Brain pericyte (primary cell): Measurements from ENCODE around the gene NCKAP5.

Source experiments
- DNase-seq: peaks from one replicate; pipeline ENCODE4 v3.0.0-alpha.2; 2012; ENCODE audit warnings: low read depth, low spot score

Gene NCKAP5

DNA sequence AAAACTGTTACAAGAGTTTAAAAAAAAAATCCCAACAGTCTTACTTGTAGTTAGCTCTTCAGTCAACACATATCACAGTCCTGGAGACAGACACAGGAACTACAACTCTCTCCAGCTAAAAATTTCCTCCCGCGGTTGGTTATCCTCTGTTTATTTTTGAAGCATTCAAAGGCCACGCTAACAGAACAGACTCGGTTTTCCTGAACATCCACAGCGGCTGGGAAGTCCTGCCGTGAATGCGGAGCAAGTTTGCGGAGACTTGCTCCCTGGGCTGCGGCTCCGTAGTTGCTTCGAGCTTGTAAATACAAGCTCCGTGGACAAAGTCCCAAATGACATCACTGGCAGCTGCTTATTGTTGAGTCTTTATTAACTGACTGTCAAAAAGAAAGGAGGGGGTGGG, at the start of gene NCKAP5:
Gene NCKAP5 (minus strand): TSS at position 292 of the 400 bp plus-strand sequence. CDS start 50,937 bp downstream, outside the sequence.
- DNase-seq, result no peak

DNA sequence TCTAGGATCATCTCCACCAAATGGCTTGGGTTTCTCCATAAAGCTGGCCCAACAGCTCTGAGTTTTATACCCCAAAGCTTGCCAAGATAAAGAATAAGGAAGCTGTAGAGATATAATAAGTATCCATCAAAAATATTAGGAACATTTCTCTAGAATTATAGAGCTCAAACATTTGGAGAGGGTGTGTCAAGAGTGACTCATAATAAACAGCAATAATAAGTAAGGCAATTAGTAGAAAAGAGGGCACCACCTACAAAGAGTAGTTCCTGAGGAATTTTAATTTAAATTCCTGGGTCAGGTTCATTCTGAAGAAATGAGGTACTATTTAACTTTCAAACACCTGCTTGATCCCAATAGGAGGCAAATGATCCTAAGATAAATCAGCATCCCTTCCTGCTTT, 41.4 kb upstream of the NCKAP5 start:
- DNase-seq, result no peak

DNA sequence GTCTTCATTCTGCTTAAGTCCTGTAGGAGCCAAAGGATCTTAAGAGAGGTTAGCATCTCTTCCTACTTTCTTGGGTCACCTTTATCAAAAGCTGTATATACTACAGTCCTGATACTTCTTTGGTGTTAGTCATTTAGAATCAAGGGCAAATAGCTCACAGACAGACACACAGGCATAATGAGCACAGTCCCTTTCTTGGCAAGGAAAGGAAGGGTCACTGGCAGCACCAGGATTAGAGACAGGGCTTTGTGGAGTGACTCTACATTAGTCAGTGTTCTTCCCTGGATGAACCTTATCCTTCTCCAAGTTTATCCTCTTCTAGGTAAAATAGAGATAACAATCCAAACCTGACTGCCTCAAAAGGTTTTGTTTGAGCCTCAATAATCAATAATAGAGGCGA, 40.0 kb upstream of the NCKAP5 start:
- DNase-seq, result no peak

DNA sequence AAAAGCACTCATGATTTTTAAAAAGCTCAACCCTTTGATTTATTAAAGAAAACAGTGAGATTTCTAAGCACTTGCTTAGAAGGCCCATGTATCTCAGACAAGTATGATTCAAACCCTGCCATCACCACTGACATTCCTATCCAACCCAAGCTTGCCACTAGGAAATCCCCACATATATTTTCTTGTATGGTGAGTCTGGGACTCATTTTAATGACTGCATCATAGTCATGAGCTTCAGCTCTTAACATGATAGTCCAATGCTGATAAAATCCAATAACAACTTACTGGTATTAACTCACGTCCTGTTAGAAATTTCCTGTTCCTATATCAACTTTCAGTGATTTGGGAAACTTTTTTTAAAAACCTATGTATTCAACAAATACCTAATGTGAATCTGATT, 39.4 kb upstream of the NCKAP5 start:
- no peak for DNase-seq

DNA sequence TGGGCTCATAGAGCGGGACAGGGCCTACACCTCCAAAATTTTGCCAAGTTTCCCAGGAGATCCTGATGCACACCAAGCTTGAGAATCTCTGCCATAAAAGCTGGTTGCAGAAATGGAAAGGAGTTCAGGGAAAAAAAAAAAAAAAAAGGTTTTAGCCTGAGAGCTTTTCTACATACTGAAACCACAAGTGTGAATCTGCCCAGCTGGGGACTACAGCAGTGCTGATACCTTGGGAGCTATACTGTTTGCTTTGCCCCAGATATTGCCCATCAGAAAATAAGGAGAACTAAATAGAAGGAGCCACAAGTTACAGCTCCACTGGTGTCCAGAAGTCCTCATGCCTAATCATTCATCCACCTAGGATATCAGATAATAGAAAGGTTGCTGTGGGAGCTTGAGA, 38.4 kb upstream of the NCKAP5 start:
- DNase-seq, result no peak

DNA sequence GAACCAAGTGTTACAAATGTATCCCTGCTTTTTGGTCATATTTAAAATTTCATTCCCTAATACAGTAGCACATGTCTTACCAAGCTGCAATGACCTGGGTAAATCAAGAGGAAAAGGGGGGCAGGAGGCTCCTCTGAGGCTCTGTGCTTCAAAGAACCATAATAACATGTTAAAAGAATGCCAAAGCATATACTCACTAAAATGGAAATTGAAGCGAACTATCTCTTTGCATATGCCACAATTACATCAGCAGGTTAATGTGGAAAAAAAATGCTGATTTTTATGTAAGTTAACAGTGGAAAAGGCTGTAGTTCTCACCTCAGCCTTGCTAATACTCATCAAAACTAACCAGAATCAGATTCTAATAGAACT, 37.5 kb upstream of the NCKAP5 start:
- DNase-seq, result no peak

DNA sequence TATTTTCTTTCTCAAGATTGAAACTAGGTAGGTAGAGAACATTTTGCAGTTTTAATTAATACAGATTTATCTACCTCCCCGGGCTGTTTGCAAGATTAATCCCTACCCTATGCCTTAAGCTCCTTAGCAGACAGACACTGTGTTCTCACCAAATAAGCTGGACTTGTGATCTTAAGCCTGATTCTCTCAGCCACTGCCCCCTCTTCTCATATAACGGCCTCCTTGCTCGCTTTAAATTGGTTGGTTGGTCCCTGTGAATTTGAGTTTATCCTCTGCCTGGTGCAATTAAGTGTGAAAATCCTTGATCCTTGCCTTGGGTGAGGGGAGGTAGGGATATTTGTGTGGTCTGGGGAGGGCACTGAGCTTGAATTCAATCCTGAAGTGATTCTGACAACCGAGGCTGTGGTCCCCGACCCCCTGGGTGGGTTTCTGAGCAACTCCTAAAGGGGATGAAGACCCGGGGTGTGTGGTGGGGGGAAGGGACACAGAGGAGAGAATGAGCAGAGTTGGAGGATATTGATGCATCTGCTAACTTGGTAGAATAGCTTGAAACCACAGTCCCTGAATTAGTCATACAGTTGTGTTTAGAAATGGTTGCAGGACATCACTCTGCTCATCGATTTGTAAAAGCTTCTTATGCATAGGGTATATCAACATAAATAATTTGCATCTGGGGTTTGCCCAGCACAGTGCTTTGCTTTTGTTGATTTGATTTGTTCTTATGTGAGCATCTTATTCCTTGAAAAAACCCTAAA, 36.9 kb upstream of the NCKAP5 start:
- DNase-seq, result no peak

DNA sequence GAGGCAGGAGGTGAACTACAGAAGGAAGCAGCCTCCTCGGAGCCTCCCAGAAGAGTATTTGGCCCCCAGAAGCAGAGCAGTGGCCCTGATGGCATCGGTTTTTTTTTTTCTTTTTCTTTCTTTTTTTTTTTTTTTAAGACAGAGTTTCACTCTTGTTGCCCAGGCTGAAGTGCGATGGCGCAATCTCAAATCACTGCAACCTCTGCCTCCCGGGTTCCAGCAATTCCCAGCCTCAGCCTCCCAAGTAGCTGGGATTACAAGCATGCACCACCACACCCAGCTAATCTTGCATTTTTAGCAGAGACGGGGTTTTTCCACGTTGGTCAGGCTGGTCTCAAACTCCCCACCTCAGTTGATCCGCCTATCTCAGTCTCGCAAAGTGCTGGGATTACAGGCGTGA, 34.8 kb upstream of the NCKAP5 start:
- no peak for DNase-seq

DNA sequence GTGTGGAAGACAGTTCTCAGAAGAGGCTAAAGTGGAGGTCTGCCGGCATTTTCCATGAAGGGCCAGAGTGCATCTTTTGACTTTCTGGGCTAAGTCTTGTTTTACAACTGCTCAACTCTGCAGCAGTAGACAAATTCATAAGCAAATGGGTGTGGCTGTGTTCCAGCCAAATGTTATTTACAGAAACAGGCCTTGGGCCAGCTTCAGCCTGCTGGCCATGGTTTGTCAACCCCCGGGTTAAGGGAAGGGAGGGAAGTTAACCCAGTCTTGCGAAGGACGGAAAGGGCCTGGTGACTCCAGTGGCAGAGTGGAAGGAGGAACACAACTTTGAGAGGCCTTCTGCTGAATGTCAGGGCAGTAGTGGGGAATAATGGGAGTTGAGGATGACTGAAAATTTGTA, 34.3 kb upstream of the NCKAP5 start:
- DNase-seq, result no peak

DNA sequence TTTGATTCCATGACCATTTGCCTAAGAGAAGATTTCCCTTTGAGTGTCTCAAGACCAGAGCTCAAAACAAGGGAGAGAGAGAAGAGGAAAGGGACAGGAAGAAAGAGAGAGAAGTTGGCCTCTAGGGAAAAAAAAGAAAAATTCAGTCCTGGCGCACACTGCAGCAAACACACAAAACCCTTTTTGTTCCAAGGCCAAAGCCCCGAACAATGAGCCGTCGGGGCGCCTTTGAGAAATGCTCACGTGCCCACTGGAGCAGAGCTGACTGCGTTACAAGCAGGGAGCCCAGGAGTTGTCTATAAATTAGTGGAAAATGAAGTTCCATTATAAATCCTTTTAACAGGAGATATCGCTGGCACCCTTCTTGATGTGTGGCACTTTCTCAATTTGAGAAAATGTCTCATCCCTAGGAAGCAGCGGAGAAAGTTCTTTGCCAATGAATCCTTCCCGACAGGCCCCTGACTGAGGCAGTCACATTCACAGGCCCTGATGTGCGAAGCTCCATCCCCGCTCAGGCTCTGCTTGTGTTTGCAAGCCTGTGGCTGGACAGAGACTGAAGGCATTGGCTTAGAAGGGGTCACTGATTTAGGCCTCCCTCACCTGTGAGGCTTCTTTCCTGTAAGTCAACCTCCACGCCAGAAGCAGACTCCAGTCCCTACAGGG, 32.1 kb upstream of the NCKAP5 start:
- no peak for DNase-seq

DNA sequence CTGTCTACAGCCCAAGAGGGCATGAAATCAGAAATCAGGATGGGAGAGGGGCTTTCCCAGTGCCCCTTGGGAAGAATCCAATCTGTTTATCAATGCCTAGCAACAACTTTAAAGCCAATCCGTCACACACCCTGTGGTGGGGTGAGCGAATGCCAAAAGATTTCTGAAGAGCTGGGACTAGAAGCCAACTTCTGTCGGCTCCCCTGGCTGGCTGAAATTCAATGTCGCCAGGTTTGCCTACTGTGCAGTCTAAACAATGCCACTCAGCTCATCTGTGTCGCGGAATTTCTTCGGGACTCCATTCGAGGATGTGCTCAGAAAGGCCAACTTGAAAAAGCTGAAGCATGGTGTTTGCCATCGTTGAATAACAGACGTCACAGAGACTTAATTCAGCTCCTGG, 31.5 kb upstream of the NCKAP5 start:
- no peak for DNase-seq

DNA sequence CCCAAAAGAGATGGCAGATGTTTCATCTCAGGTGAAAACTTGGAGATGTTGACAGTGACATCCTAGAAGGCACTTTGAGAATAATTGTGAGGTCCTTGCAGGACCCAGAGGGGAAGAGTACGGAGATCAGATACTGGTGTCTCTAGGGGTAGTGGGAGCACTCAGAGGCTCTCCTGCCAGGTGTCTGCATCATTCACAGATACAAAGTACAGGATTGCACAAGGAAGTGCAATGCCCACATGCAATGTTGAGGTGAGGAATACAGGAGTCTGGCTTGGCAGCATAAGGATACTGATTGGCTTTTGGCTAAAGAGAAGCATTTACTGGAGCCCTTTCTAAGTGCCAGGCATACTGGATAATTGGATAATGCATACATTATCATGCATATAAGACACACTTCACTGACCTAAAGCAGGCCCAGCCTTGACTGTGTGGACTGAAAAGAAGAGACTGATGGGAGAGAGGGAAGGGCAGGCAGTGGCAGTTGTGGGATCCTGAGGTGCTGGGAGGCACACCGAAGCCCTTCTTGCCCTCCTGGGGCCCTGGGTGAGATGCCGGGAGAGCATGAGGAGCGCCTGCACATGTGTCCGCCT, 31.0 kb upstream of the NCKAP5 start:
- no peak for DNase-seq

DNA sequence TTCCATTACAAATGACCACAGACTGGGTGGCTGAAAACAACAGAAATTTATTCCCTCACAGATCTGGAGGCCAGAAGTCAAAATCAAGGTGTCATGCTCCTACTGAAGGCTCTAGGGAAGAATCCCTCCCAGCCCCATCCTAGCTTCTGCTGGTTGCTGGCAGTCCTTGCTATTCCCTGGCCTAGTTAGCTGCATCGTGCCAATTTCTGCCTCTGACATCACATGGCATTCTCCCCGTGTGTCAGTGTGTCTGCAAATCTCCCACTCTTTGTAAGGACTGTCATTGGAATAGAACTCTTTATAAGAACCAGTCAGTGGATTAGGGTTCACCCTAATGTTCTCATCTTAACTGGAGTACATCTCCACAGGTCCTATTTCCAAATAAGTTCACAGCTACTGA, 30.5 kb upstream of the NCKAP5 start:
- DNase-seq, result no peak

DNA sequence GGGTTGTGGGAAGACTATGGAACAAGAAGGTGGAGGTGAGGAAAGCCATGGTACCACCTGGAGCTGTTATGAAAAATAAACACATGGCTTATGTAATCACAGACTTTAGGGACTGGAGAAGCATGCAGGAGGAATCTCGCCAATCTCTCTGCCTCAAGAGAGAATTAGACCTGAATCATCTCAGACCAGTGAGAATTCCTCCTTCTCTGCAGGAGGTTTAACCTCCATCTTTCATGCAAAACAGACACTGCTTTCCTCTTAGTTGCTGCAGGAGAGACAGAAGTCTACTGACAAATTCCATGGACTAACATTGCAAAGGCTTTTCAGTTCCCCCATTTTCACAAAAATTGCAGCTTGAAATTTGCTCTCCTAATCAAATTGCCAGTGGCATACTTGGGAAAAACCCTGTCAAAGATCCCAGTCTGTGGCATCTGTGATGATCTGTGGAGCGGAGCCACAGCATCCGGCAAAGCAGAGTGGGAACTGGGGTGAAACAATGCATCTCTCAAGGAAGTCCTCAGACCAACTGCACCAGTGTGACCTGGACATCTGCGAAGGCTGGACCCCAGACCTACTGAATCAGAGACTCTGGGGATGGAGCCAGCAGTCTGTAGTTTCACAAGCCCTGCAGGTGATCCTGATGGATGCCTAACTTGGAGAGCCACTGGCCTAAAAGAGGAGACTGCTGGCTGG, 28.6 kb upstream of the NCKAP5 start:
- DNase-seq, result no peak

DNA sequence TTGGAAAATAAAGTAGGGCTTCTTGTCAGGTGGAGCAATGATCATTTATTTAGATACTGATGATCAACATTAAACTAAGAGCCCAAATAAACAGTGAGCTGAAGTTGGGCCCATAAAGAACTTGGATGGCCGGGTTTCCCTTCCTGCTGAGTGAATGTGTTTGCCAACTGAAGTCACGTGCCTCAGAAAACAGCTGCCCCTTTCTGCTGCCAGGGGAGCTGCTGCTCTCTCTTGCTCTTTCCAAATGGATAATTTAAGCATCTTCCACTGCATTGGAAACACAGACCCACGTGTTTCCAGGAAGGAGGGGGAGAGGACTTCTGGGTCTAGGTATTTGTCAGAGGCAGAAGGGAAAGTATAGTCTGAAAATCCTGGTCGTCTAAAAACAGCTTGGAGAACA, 22.9 kb upstream of the NCKAP5 start:
- no peak for DNase-seq

DNA sequence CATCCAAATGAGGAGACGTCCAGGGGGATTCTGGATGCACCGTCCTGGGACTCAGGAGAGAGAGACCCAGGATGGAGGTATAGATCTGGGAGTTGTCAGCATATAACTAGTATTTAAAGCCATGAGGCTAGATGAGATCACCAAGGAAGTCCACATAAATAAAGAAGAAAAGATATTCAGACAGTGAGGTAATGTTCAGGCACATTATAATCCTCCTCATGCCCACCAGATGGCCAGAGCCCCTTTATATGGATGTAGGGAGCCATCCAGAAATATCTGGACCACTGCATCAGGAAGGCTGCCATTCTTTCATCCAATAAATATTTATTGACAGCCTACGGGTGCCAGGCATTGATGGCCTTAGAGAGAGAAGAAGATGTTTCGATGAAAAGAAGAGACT, 21.2 kb upstream of the NCKAP5 start:
- no peak for DNase-seq

DNA sequence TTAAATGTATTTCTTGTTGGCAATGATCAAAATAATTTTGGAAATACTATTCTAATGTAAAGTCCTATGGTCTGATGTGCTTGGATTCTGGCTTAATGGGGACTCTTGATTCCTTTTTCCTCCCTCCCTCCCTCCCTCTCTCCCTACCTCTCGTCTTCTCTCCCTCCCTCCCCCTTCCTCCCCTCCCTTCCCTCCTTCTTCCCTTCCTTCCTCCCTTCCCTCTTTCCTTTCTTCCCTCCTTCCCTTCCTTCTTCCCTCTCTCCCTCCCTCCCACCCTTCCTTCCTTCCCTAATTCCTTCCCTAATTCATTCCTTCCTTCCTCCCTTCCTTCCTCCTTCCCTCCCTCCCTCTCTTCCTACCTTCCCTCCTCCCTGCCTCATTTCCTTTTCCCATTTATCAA, 19.9 kb upstream of the NCKAP5 start:
- no peak for DNase-seq

DNA sequence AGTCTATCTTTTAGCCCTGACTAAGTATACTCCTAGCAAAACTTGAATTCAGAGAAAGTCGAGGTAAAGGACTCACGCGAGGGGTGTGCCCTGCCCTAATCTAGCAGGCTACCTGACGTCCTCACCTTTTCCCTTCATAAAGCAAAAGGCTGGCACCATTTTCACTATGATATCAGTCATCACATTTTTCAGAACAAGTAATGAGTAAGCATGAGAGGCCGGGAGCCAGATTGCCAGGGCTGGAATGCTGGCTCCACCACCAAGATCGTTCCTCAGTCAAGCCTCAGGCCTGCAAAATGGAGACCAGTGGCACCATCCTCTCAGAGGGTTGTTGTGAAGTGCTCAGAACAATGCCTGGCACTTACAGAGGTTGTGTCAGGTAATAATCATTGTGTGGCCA, 18.7 kb upstream of the NCKAP5 start:
- DNase-seq, result no peak

DNA sequence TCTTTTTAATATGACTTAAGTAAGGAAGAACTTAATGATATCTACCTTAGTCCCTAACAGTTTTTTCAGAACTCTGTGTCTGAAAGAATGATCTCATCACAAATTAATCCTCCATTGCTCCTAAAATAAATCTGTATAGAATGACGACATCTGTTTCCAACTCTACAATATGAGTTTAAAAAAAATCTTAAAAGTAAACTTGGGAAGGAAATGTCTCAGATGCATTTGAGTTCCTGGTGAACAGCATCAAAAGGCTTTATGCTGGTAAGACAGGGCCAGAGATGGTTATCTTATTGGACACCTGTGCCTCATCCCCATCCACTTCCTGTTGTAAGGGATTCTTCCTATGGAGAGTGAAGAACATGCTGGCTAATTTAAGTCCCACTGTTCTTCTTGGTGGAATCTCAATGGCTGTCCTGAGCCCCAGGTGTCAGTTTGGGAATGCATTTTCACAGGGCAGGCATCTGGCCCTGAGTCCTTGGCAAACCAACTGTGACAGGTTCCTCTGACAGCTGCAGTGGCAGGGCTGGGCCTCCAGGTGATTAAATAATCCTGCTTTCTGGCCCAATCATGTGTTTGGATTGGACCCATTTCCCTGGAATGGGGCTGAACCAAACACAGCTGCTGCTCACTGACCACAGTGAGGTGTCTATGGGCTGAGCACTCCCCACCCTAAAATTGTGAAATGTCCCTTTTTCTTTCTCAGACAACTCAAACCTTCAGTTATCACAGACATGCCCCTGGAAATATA, 12.9 kb upstream of the NCKAP5 start:
- DNase-seq, result no peak

DNA sequence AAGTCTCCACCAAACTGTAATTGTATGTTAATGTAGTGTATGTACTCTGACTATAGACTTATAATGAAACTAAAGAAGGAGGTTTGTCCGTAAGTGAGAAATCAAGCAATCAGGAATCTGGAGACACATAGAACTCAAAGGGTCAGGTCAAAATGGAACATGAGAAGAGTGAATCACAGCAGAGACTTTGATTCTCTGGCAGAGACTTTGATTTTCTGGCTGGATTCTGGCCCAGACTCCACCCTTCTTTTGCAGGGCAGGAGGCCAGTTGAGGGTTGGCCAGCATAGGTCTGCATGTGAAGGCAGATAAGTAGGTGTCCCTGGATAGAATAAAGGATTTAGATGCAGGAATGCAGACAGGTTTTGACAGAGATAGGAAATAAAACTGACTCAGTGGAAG, 11.0 kb upstream of the NCKAP5 start:
- DNase-seq, result no peak

DNA sequence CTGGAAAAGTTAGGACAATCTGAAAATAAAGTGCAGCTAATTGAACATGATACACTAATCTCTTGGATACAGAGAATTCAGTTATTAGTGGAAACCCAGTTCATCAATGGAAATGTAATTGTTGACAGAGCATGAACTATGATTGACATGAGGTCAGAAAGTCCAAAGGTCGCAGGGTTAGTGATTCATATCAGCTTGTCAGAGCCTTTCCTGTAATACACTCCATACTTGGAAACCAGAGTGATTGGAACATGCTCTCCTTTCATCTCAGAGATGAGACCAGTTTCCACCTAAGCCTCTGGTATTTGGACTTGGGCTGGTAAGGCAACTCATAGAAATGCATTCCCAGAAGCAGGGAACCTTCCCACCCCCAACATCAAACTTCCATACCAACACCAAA, 8.5 kb upstream of the NCKAP5 start:
- no peak for DNase-seq

DNA sequence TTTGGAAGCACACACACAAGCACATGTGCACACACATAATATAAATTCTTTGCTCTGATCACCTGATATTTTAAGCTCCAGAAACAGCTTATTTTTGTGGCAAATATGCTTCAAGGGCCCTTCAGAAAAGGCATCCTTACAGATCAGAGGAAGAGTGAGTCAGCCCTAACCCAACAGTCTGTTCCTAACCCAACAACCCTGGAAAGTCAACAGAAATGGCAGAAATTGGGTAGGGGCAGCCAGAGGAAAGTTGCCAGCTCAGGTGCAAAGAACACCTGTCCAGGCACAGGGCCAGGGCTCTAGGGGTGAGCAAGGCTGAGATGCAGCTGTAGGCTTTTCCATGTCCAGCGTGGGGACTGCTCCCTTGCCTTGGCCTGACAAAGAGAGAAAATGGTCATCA, 6.4 kb upstream of the NCKAP5 start:
- no peak for DNase-seq
